GM19238 (cell line): ENCODE measurements around the gene MDM4.
"Not testable (repeated sequence)": the region's sequence is repeated elsewhere in the genome, so short reads cannot be mapped to it uniquely, and the experiment has no call there.

Experiments used
- DNase-seq: peaks from one replicate; pipeline ENCODE4 v3.0.0; 2011; ENCODE audit warnings: low spot score; ENCODE audit not compliant: insufficient read length

MDM4 gene

DNA sequence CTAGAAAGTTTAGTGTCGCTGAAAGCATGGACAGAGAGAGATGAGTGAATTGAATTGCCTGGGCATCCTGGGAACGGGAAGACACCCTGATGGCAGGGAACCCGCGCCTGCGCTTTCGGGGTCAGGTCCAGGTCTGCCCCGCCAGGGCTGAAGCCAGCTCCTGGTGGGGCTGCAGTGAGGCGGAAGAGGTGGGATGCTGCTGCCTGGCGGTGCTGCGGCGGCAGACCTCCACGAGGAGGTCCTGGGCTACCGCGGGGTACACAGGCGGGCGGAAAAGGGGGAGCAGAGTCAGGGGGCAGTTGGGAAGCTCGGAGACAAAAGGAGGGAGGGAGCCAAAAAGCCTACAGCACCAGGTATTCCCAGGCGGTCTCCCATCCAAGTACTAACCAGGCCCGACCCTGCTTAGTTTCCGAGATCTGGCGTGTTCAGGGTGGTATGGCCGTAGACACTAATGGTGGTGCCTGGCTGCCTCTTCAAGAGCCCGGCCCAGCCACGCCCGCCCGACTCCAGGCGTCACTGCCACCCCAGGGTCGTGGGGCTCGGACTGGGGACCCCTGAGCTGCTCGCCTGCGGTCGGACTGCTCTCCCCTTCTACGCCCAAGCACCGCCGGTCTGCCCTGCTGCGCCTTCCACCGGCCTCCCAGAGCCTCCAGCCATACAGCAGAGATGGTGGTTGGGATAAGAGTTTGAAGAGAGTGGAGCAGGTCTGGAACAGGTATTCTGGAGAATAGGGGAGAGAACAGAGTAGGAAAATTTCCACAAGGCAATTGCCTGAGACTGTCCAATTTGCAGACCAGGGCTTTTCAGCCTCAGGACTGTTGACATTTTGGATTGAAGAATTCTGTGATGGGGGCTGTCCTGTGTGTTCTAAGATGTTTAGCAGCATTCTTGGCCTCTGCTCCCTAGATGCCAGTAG, 46.1 kb downstream of the MDM4 start:
- no peak for DNase-seq

DNA sequence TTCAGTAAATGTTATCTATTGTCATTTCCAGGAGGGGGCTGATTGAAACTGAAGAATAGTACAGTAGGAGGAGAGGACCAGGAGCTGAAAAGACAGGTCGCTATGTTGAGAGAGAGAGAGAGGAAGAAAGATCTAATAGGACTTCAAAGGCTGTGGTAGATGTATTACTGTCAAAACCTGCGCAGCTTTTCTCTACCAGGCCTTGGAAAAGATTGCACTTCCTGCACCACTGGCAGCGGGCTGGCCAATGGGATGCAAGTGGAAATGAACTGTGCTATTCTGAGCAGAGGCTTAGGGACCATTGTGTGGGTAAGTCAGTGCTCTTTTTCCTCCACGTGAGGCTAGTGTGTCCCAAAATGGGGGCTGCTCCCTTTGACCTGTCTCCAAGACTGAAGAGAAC, 47.1 kb downstream of the MDM4 start:
- no peak for DNase-seq

DNA sequence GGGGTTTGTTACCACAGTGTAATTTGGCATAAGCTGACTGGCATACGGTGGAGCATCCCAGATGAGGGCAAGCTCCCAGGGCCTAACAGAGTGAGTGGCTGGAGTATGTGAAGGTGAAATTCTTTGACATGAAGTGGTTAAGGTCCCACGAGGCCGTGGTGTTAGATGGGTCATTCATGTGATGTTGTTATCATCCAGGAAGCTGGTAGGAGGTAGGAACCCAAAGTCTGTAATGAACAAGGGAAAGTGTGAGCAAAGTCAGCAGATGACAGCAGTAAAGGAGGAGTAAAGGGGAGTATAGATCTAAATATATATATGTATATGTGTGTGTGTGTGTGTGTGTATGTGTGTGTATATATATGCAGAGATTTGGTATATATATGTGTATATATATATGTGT, 47.6 kb downstream of the MDM4 start:
- DNase-seq, result no peak

DNA sequence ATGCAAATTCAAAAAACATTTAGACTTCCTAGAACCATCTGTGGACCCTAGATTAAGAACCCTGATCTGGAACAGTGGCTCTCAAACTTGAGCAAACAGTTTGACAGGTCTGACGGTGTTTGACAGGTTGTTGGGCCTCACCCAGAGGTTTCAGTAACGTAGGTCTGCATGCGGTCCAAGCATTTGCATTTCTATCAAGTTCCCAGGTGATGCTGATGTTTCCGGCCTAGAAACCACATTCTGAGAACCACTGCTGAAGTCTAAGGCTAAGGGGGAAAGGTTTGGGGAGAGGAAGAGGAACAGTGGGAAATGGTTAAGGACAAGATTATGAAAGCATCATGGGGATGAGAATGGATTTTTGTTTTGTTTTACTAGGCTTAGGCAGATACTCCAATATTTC, 48.6 kb downstream of the MDM4 start:
- DNase-seq, result peak; percentile 70

DNA sequence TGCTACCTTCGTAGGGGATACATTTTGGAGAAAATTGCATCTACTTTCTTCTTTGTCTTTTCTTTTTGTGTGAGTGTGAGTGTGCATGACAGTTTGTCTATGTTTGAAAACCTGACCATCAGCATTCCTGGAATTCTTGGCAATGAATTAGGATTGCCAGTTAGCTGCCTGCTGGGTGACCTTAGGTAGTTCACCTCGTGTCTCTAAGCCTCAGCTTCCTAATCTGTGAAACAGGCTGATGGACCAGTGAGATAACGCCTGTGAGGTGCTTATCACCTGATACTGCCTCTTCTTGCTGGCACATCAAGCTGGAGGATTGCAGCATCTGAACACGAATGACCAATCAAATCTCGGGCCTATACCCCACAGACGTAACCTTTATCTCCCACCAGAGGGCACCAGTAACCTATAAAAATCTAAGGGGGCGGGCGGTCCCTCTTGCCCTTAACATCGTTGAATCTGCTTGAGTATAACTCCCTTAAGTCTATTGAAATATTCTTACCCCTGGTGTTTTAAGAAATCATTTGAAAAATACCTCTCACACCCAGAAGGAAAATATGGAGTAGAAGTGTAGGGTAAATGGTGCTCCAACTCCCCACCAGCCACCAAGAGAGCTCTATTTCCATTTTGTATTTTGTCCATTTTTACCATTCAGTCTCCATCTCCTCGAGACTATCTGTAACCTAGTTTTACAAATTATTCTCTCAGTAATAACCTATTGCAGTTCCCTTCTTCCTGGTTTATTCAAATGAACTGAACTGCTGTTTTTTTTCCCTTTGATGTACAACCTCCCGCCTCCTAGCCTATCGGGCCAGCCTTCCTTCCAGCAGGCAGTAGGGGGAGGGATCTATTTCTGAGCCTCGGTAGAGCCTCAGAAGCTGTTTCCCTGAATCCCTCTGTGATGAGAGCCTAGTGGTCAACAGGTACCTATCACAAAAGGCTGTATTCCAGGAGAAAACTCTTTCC, 49.7 kb downstream of the MDM4 start:
- DNase-seq, result peak; percentile 72

DNA sequence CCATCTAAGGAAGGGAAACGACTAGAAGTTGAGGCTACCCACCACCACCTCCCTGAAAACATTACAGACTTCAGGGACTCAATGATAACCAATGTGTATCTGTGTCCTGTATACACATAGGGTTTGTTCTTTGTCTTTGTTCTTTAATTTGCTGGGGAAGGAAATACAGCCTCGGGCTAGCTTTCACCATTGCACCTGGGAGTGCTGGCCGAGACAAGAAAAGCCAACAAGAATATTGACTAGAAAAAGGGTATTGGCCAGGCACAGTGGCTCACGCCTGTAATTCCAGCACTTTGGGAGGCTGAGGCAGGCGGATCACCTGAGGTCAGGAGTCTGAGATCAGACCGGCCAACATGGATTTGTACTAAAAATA, 50.4 kb downstream of the MDM4 start:
- DNase-seq, result no peak

DNA sequence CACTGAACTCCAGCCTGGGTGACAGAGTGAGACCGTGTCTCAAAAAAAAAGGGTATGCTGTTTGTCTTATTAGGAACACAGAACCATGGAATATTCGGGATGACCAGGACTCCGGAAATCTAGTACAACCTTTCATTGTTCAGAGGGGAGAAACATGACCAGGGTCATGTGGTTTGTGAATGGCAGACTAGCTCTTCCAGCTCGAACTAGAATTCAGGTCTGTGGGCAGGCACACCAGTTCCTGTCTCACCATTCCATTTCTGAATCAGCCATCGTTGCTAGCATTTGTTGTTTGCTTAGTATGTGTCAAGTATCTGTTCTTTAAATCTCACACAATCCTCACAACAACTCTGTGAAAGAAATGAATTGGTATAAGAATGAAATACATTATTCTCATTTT, 50.9 kb downstream of the MDM4 start:
- no peak for DNase-seq

DNA sequence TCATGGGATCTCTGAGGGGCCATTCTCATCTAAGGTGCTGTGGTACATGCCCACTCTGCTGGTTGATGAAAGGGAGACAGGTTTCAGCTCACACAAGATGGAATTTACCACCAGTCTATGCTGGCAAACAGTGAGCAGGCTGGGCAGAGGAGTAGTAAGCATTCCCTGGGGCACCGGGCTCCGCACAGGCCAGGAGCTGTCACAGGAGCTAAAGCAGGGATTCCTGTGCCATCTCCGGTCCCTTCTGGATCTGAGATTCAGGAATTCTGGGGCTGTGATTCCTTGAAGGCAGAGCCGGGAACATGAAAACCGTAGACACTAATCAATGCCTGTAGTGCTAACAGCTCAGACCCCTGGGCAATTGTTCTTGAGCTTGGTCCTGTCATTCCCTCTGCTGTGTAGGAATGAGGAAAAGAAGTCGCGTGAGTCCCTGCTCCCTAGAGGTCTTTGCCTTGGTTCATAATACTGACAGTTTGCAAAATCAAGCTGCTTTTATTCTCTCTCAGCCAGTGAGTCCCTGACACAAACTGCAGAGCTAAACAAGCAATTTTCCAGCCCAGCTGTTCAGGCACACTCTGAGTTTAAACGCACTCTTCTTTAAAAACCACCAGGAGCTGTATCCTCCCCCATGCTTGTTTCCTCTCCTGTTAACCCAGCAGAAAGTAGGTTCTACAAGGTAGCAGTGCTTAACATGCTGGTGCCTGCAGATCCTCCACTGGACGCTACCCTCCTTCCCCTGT, 52.5 kb downstream of the MDM4 start:
- no peak for DNase-seq

DNA sequence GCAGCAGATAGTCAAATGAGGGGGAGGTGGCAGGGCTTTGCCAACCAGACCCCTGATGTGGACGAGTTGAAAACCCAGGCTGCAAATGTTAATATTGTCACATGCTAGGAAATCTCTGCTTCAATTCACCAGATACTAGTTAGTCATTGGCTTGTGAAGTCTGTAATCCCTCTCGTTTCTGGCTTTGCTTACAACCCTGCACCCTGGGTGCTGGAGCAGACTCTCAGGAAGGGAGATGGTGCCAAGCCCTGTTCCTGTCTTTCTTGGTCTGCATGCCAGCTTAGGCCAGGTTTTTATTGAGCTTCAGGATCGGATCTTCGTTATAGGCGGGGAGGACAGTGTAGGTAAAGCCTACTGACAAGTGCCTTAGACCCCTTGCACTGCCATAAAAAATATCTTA, 53.3 kb downstream of the MDM4 start:
- no peak for DNase-seq

DNA sequence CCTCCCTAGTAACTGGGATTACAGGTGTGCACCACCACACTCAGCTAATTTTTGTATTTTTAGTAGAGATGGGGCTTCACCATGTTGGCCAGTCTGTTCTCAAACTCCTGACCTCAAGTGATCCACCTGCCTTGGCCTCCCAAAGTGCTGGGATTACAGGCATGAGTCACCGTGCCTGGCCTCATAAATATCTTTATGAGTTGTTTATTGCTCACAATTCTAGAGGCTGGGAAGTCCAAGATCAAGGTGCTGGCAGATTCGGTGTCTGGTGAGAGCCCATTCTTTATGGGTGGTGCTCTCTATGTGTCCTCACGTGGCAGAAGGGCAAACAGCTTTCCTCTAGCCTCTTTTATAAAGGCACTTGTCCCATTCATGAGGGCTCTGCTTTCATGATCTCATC, 53.8 kb downstream of the MDM4 start:
- not testable (repeated sequence) for DNase-seq

DNA sequence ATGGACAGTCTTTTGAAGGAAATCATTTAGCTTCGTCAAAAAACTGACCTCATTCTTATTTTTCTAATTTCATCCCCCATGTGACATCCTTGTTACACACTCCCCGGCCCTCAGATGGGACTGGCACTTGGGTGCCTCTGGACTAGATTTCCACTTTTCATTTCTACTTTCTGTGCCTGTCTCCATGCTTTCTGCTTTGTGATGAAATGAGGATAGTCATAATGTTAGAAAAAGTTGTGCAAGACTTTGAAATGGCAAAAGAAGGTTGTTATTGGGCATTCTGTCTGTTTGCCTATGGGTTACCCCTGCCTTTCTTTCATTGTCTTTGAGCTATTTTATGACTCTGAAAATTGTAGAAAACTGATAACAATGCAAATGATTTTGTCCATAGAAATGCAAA, 54.9 kb downstream of the MDM4 start:
- no peak for DNase-seq

DNA sequence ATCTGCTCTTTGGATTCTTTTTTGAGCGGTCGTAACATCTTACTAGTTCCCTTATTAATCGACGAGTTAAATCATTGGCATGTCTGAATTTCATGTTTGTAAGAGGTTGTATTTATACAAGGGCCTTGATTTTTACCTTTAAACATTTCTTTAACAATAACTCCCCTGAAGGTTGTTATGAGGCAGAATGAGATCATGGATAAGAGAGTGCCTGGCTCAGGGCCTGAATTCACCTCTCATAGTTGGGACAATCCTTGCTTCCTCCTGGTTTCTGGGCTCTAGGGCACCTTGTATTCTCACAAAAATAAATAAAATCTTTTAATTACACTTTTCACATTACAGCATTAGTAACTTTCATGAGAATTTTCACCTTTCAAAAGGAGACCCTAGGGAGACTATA, 55.4 kb downstream of the MDM4 start:
- DNase-seq, result no peak

DNA sequence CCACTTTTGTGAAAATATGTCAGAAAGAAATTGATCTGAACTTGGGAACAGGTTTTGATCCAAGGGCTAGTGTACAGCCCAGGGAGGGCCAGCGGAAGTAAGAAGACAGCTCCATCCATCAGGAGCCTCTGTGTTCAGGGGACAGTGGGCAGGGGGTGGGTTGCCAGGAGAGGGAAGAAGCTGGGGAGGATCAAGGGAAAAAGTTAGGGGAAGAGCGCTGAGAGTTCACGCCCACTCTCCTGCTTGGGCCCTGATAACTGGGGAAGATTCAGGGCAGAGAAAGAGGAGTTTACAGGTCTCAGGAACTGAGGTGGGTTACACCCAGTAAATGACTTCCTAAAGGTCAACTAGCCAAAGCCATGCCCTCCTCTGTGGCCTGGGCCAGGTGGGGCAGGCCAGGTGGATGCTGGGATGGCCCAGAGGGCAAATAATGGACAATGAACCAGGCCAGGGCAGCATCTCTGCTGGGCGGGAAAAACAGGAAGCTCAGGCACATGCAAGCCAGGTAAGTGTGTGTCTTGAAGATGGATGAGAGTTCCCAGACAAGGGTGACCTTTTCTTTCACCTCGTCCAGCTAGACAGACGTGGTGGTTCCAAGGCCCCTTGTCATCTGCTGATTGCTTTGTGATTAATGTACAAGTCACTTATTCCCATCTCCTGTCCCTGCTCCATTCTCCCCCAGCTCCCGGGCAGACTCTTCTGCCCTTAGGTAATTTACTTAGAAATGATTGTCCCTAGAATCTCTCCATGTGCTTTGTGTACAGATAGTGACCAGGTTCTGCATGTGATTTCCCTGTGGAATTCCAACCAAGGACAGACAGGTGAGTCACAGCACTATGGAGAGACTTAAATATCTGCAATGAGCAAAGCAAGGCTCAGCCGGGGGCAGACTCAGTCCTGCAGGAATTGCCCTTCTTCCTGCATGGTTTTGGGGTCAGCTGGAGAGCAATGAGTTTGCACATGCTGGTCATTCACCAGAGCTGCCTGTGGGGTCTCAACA, 57.0 kb downstream of the MDM4 start:
- DNase-seq, result no peak

DNA sequence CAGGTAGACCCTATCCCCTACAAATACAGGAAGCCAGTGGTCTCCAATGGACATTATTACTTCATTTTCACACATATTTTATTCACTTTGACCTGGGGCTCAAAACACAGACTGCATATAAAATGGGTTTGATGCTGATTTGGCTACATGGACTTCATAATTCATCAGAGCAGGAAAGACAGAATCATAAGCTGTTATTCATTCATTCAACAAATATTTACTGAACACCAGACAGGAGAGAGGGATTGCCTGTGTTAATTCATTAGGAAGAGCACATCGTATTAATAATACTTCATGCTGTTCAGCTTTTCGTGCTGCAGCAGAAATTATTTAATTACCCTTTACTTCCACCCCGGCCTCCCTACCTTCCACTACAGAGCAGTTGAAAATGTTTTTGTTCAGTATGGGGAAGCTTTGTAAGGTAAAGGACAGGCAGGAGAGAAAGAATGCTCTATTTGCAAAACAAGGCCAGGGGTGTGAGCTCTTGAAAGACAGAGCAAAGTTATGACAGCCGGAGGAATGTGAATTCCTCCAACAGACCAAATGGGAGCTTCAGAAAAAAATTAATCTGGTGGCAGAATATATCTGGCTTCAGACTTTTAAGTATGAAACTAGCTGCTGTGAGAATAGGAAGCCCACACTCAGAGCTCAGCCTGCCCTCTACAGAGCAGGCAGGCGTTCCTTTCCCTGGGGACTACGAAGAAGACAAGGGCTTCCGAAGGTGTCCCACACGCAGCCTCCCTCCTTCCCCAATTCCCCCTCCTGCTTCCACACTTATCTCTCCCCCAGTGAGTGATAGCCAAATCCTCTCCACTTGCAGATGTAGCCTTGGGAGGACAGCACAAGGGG, 58.0 kb downstream of the MDM4 start:
- no peak for DNase-seq

DNA sequence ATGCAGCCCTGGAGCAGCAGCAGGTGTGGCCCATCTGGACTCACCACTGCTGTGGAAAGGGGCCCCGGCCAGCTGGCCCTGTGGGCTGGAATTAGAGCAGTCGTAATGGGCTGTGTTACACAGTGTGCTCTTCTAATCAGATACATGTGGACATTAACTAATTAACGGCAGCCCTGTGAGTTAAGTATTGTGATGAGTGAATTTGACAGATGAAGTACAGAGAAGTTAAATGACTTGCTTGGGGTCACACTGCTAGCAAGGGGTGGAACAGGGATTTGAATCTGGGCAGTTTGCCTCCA, 58.6 kb downstream of the MDM4 start:
- DNase-seq, result no peak

DNA sequence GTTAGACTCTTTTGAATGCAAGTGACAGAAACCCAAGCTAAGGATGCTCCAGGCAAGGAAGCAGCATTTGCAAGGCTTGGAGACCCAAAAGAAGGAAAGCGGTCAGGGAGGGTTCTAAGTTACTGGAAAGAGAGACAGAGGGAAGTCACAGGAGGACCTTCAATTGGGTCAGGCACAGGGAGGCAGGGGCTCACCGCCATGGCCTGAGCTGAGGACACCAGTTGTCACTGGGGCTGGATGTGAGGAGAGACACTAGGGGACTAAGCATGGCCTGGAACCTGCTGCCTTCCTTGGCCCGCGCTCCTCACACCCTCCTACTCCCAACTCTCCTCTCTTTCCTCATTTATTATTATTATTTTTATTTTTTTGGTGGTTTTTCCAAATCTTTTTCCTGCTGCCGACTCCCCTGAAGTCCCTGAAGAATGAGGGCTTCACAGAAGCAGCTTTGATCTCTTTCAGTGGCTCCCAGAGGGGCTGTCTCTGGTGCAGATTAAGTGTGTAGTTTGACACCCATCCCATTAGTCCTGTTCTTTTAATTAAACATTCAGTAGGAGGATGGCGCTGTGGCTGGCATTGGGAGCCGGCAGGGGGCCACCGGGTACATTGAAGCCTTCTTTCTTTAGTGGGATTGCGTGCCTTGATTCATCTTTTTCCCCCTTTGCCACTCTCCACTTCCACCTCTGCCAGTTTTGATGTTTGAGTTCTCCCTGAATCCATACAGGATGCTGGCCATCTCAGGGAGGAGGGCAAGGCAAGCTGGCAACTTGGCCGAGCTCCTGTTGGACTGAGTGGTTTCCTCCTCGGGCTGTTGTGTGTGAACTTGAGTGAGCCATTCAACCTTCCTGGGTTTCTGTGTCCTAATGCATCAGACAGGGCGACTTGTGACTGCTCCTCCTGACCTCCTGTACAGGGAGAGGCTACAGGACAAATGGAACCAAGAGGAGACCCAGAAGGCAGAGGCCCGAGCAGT, 59.3 kb downstream of the MDM4 start:
- no peak for DNase-seq

DNA sequence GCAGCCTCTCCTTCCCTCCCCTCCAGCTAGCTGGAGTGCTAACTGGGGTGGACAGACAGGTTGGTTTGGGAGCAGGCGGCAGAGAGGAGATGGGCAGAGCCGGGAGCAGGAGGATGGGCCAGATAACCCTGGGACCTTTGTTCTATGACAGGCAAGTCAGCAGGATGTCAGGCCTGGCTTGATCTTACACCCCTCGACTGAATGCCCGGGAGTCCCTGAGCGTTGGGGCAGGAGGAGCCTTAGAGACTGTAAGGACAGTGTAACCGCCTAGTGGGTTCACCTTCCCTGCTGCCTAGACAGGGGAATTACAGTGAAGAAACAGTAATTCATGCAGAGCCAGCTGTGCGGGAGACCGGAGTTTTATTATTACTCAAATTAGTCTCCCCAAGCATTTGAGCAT, 60.2 kb downstream of the MDM4 start:
- DNase-seq, result no peak

DNA sequence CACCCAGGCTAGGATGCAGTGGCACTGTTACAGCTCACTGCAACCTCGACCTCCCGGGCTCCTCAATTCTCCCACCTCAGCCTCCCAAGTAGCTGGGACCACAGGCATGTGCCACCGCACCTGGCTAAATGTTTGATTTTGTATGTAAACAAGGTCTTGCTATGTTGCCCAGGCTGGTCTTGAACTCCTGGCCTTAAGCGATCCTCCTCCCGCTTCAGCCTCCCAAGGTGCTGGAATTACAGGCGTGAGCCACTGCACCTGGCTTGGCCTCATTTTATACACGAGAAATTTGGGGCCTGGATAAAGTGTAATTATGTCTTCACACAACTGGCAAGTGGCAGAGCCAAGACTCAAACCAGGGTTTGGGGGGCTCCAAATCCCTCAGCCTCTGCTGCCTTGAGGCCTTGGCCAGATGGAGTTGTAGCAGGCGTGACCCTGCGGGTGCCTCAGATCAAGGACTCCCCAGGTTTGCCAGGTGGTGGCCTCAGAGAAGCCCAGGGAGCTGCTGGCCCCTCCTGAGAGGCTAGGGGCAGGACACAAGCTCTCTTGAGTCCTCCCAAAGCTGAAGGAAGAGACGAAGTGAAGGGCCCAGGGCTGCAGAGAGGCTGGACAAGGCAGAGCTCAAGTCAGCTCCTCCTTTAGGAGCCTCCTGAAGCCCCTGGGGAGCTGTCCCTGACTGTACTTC, 61.7 kb downstream of the MDM4 start:
- DNase-seq, result no peak
